GM23338 (cell line): Measurements from ENCODE around the gene RANGAP1.

Experiments used
- JUNB ChIP-seq: IDR thresholded peaks from one replicate; pipeline ENCODE4 v1.6.1; 2016; ENCODE audit warnings: antibody characterized with exemption; ENCODE audit not compliant: unreplicated experiment
- POLR2AphosphoS5 ChIP-seq: IDR thresholded peaks from 2 replicates; pipeline ENCODE4 v1.6.1; 2016; ENCODE audit warnings: antibody characterized with exemption, low read depth
- TF ChIP-seq, protein P1 (sequence below), 2 experiments: fragments of 200-600 bp in 1 of 2; sonication (generic) in 1 of 2; conservative IDR thresholded peaks; 2 replicates each; pipeline versions ENCODE4 v1.5.1 to v1.6.1; 2016 to 2017; ENCODE audit warnings: antibody characterized with exemption in 2 of 2, low read depth in 2 of 2, mild to moderate bottlenecking in 2 of 2, moderate library complexity in 1 of 2

DNA sequence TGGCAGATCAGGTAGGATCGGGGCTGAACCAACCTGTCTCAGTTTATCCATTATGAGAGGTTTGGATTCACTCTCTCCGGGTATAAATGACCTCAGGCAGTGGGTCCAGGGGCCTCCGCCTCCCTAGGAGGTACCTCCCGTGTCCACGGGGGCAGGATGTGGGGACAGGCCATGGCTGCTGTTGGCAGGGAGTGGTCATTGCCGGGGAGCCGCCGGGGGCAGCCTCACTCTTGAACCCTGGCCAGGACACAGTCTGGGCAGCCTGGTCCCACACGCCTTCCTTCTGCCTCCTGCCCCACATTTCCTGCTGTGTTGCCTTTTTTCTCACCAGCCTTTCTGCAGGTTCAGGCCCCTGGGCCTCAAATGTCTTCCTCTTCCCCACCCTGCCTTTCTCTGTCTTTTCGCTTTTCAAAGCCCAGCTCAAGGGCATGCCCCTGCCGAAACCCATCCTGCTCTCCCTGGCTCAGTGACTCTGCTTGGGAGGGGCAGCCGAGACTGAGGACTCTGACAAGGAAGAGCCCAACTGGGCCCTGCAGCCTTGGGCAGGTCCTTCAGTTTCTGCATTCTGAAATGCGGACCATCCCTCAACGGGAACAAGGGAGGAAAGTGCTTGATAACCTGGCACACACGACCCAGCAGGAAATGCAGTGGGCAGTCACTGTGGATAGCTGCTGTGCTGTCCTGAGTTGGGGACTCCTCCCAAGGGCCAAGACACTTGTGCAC, 46.4 kb upstream of the RANGAP1 start:
- TF ChIP-seq, protein P1, sequence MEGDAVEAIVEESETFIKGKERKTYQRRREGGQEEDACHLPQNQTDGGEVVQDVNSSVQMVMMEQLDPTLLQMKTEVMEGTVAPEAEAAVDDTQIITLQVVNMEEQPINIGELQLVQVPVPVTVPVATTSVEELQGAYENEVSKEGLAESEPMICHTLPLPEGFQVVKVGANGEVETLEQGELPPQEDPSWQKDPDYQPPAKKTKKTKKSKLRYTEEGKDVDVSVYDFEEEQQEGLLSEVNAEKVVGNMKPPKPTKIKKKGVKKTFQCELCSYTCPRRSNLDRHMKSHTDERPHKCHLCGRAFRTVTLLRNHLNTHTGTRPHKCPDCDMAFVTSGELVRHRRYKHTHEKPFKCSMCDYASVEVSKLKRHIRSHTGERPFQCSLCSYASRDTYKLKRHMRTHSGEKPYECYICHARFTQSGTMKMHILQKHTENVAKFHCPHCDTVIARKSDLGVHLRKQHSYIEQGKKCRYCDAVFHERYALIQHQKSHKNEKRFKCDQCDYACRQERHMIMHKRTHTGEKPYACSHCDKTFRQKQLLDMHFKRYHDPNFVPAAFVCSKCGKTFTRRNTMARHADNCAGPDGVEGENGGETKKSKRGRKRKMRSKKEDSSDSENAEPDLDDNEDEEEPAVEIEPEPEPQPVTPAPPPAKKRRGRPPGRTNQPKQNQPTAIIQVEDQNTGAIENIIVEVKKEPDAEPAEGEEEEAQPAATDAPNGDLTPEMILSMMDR (conservative IDR thresholded peaks at IDR 0.05; ENCODE audit: low read depth in 2 of 2): no peak
- TF ChIP-seq POLR2AphosphoS5 (no peak), JUNB (no peak)
